ENCODE measurements around the gene ADCY5.

Gene ADCY5

DNA sequence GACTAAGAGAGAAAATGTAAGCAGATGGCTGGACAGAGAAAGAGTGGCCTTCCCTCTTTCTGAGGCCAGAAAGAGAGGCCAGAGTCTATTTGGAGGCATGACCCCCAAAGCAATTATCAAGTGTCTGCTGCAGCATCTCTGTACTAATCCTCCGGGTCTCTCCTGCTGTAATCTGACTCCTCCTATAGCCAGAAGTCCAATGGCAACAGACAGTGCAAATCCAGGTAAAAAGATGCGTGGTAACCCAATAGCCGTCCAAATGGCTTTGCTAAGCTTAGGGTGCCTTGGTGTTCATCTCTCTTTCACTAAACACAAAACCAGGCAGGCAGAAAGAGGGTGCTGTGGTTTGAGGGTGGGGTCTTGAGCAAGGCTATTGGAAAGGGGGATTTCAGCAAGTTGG, 91.6 kb downstream of the ADCY5 start:
- no peak for DNase-seq

DNA sequence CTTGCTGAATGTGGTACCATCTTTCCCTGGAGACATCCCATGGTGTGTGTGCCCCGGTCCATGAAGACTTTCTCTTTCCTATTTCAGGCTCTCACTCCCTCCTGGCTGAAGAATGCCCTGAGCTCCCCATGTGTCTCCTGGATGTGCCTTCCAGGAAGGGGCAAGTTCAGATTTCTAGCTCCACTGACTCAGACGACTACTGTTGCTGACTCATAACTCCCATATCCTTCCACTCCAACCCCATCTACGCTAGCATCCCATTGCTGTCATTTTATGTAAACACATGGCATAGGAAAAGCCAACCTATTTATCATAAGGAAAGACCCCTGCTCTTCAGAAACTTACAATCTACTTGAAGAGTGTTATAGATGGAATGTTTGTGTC, 95.0 kb downstream of the ADCY5 start:
- no peak for DNase-seq

DNA sequence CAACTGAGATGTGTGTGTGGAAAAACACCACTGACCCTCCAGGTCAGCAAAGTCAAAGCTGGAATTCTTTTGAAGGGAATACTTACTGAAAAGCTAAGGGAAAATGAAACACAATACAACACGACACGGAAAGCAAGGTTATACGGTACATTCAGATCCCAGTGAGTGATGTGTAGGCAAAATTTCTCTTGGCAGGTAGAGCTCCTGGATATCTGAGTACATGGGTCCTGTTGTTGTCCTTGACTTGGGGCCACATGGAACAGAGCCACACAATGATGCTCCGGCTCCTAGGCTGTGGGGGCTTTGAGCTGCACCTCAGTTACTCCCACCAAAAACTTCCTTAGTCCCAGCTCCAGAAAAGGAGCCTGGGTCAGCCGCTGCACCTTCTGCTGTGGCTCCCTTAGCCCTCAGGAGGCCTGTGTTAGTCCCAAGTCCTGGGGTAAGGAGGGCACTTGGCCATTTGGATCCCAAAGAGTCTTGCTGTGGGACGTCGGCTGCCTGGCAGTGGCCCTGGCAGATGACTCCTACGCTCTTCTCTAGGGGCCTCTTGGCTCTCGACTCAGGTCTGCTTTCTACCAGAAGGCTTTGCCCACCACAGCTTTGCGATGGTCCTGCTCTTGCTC, 95.6 kb downstream of the ADCY5 start:
- DNase-seq = no peak

DNA sequence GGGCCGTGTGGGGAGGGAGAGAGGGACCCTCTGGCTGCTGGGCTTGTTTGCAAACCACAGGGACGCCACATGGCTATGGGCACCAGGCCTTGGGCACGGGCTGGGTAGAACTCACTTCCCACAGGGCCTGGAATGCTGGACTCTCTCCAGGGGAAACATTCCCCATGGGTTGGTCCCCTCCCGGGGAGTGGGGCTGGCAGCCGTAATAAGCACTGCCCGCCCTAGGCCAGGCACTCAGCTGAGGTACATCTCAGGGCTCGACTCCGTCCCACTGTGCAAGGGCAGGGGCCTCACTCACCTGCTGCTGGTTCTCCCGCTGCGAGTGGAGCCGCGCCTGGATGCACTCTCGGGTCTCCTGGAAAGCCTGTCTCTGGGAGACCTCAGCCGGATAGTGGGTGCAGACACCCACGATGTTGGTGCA, 96.7 kb downstream of the ADCY5 start:
- no peak for DNase-seq

DNA sequence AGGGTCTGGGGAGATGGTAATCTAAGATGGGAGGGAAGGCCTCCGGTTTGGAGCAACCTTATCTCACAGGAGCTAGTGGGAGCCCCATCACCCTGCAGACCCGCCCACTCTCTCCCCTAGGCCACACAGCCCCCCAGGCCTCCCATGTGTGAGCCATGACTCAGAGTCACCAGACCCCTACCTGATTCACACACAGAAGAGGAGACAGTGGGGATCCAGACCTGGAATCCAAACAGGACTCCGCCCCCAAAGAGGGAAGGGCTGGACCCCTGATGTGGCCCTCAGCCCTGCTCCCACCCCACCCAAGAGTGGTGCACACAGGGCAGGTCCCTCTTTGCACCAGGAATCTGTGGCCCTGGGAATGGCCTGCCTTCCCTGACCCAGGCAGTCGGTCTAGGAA, 97.4 kb downstream of the ADCY5 start:
- no peak for DNase-seq

DNA sequence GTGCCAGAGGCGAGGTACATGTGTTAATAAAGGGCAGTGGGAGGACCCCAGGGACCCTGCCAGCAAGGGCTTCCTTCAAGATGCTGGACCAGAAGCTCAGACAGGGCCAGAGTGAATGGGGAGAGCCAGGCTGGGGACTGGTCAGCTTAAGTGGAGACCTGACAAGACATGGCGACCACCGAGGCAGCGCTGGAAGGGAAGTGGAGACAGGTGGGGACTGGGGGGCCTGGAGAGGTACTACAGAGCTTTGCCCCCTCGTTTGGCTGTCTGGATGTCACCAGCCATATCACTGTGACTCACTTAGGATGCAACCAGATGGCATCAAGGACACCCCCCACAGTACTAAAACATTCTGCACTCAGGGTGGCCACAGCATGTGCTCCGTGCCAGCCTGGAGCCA, 97.9 kb downstream of the ADCY5 start:
- no peak for DNase-seq

DNA sequence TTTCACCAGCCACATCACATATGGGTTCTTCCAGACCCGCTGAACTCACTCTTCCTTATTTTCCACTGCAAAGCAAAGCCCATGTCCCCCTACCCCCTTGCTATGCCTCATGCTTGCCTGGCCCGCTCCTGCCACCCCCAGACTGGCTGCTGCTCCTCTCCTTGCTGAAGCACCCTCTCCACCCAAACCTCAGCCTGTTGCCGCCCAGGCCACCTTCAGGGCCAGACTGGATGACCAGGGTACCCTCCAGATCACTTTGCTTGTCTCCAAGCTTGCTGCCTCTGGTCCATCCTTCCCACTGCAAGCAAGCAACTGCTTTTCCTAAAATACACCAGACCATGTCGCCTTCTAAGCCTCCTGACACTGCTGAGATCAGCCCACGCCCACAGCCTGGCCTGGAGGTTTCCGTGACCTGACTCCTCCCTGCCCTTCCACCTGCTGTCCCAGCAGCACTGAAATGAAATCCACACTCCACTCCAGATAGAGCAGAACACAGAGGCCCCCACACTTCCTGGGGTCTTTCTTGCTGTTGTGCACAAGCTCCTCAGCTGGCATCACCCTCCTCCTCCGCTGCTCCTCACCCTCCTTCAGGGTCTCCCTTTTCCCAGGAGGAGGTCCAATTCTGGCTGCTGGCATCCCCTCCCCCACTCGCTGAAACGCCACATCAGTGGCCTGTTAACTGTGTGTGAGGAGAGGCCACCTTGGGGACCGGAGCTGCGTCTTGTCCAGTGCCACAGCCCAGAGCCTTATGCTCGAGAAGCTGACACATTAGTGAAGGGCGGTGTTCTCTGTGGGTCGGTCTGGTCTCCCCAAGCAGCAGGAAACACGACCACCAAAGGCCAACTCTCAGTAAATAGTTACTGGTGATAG, 99.1 kb downstream of the ADCY5 start:
- no peak for DNase-seq

DNA sequence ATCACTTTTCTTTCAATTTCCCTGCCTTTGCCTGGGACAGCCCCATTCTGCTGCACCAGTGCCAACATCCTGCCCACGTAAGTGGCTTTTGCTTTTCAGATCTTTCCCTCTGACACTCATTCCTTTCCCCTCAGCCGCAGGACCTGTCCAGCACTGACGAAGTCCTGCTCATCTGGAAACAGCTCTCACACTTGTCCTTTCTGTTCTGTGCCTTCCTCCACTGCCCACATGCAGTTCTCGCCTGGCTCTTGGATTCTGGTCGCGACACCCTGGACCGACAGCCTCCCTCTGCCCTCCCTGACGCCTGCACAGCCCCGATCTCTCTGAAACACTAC, 99.7 kb downstream of the ADCY5 start:
- DNase-seq = no peak

DNA sequence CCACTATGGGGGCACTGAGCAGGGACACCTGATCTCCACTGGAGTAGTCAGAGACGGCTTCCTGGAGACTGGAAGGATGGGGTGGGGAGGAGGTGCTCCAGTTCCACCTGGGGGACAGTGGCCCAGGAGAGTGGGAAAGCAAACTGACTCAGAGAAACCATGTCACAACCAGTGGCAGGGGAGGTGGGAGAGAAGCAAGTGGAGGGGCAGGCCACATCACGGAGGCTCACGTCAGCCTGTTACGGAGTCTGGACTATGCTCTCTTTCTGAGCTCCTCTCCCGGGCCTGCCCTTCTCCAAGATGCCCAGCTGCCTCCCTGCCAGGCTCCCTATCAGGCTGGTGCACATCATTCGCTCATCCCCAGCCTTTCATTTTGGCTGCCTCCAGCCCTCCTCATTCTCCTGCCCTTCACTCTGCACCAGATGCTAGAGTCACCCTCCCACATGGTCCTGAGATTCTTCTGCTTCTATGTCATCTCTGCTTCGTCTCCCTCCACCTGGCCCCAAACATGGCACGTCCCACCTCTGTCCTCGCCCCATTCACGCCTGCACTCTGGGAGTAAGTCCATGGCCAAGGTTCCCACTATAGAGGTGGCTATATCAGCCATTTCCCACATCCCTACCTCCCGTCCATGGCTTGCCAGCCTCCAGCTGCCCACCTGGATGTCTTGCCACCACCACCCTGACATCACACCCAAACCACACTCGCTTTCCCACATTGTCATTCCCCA, 100.3 kb downstream of the ADCY5 start:
- DNase-seq = no peak

DNA sequence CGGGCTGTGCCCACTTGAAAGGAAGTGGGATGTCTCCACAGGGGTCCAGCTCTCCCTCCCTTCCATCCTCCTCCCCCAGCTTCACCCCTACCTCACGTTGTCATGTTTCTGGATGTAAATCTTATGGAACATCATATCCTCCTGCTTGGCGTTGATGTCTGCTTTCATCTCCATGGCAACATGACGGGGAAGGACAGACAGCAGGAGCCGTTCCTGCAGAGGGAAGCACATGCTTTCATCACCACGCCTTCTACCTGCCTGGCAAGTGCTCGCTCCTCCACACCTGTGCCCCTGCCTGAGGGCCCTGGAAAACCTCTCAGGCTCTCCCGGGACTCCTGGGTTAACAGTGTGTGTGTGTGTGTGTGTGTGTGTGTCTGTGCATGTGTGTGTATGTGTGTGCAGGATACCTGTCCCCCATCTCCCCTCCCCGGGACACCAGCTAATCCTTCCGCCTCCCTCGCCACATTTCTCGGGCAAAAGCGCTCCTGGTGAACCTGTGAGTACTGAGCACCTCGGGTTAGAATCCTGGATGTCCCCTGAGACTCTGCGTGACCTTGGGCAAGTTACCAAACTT, 101.1 kb downstream of the ADCY5 start:
- no peak for DNase-seq

DNA sequence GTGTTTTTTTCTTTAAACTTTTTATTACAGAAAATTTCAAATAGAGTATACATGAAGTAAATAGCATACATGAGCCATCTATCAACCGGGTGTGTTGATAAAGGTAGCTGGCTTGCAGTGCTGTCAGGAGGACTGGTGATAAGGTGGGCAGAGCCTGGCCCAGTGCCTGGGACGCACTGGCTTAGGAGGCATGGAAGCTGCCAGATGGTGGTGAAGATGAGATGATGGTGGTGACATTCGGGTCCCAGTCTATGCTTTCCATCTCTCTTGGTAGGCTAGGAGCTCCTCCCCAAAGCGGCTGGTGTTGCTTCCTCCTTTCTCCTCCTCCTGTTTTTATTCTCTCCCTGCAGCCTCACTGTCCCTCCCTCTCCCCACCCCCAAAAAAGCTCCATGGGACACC, 101.7 kb downstream of the ADCY5 start:
- DNase-seq = no peak

DNA sequence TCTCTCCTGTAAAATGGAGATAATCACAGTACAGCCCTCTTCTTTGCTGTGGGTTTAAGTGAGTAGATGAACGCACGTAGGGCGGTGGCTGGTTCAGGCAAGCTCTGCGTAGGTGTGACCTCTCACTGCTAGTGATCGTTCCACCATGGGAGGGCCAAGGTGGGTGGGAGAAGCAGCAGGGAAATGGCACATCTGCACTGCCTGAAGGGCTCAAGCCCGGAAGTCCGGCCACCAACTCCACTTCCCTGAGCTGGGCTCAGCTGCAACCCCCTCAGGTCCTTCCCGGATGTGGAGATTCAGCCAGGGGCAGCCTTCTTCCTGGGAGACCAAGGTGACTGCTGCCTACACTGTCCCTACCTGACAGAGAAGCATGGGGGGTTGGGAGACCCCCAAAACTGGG, 102.9 kb downstream of the ADCY5 start:
- no peak for DNase-seq

DNA sequence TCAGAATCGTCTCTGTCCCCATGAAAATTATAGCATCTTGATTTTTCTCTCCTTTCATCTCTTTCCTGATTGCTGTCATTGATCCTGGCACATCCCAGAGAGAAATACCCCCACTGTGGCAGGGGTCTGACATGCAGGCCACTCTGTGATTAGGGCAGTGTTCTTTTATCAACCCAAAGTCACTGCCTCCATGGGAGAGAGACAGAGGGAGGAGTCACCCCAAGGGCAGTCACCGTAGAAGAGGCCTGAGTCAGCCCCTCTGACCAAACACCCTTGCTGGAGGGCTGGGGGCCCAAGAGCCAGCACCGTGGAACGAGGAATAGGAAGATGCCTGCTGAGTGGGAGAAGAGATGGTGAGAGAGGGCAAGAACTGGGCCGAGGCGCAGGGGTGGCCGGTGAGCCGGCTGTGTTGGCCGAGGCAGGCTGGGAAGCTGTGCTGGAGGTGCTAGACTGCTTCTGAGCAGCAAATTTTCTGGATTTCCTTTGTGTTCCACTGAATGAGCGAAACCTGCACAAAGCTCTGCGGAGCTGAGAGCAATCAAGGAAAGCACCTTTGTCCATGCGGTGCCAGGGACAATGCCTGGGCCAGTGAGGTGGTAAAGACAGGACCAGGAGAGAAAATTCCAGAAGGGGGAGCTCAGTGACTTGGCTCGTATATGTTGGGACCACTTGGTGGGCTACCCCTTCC, 103.8 kb downstream of the ADCY5 start:
- DNase-seq = no peak

DNA sequence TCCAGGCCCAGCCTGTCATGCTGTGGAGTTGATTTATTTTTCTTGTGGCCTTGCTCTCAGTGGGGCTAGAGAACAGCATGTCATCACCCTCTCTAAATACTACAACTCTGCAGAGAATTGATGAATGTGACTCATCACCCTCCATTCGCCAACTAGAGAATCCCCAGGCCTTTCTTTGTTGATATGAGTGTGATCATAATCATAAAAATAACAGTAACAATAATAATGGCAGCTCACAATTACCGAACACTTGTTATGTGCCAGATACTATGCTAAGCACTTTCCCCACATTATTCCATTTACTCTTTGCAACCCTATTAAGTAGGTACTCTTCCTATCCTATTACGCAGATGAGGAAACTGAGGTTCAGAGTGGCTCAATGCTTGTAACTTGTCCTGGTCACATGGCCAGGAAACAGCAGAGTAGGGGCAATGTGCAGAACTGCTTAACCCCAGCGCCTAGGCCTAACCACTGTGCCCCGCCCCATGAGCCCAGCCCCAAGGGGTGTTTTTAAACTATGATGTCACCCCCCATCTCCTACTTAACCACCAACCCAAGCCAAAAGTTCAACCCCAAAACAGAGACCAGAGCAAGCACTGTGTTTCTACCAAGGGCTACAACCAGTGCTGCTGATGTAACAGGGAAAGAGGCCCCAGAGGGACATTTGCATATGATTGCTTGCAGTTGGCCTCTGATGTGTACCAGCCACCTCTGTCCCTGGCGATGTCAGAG, 104.5 kb downstream of the ADCY5 start:
- DNase-seq = no peak

DNA sequence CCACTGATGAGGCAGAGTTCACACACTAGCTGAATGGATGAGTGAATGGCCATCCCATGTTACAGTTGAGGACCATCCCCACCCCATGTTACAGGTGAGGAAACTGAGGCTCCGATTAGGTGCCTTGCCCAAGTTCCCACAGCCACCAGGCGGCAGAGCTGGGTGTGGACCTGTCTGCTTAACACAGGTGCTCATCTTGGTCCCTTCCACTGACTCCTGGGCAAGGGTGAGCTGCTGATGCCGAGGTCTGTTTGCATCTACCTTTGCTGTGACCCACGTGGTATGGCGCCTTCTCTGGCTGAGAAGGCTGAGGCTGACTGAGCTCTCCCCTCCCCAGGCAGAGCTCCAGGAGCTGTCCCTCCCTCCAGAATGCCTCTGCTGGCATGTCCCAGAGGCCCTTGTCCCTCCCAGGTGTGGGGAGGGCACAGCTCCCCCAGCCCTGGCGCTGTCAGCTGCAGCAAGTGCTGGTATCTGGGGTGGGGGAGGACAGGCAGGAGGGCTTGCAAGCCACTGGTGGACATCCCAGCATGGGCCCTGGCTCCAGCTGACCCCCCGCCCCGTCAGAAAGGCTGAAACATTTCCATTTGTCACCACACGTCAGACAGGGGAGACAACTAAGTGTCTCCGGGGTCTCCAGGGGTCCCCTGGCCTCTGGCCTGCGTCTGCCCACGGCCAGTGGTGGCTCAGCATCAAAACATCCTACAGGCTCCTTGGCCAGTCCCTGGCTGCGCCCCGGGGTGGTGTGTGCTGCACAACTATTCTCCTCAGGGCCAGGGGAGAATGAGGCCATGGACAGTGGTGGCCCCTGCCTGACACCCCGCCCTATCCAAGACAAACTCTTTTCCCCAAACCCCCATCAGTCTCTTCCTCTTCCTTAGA, 105.4 kb downstream of the ADCY5 start:
- no peak for DNase-seq

DNA sequence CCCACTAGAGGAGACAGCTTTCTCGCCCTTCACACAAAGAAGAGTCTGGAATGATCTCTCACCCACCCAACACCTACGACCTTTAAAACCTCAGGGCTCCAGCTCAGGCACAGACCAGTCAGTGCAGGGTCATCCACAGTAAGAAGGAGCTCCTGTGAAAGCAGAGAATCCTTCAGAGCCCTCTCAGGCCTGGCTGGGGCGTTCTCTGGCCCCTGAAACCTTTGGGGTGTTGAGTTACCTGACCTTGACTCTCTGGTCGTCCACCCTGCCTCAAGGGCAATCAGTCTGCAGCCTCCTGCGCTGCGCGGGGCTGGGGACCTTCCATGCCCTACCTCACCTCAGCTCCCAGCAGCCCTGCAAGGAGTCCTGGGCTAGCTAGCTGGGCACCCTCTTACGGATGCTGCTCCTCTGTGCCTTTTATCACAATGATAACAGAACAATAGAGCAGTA, 106.2 kb downstream of the ADCY5 start:
- no peak for DNase-seq

DNA sequence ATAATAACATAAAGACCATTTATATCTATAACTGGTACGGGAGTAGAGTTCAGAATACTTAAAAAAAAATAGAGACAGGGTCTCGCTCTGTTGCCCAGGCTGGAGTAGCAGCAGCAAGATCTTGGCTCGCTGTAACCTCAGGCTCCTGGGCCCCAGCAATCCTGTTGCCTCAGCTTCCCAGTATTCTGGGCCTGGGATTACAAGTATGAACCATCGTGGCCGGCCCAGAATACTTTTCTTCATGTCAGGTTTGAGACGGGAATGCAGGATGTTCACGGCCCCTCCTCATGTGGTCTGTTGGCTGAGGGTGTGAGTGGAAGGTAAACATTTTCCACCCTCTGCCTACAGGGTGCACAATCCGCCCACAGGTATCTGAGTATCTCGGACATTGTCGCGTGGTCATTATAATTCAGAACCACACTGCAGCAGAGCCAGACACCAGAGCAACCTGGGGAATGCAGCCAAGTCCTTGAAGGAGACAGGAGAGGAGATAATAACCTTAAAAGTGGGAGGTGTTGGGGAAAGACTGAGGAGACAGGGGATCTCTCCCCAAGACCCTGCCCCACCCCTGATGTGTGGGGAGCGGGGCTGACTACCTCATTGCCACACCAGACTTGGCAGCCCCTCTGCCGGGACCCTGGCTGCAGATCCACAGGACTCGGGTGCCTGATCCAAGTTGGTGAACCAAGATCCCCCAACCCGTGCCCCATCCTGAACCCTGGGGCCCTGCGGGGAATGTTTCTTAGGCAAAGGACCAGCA, 106.8 kb downstream of the ADCY5 start:
- no peak for DNase-seq

DNA sequence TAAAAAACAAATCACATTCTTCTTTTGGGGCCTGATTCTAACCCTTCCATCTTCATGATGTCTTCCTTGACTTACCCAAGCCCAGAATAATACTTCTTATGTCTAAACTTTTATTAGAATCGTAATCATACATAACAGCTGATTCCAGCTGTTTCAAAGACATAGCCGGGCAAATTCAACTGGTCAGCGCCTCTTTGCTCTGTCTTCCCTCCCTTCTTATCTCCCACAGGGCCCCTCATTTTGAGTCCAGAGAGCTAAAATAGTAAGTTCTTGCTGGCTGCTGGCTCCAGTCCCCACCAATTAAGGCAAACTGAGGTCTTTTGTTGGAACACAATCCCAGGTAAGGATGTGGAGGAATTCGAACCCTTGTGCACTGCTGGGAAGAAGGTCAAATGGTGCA, 108.6 kb downstream of the ADCY5 start:
- DNase-seq = no peak

DNA sequence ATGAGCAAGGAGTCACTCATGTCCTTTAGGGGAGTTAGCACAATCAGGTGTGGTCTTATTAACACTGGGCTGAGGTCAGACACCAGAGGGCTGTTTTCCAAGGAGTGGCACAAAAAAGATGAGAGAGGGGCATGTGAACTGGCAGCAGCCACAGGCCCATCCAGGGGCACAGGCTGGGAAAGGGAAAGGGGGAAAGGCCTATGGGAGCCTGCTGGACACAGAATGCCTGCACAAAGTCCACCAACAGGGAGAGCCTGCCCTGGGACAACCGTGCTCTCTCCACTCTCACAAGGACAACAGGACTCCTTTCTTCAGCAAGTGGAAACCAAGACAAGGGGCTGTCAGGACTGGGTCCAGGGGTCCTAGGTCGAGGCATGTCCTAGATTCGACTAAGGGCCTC, 109.6 kb downstream of the ADCY5 start:
- DNase-seq = no peak

DNA sequence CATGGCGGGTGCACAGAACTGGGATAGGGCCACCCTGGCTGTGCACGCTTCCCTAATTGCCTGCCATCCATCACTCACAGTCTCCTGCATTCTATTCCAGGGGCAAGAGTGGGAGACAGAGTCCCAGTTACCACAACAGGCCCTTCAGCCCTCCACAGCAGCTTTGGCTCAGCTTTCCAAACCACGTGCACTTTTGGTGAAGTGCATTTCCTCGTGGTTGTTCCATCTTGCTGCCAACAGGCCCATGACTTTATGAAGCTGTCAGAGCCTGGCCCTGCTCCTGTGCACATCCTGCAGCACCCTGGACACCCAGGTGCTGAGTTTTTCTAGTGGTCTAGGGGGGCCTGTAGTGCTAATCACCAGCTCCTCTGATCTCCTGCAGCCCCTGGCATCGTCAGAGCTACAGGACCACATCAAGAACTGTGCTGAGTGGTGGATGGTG, 110.2 kb downstream of the ADCY5 start:
- DNase-seq = no peak

All from activated naive CD4-positive, alpha-beta T cell (primary cell).